ENCODE measurements around the gene CCDC57. TPM values are rescaled to one million over a fixed set of nuclear protein-coding genes. Genes with fewer than 3 reads are reported as not detected.
"Not testable (repeated sequence)": the region's sequence is repeated elsewhere in the genome, so short reads cannot be mapped to it uniquely, and the experiment has no call there.

The CCDC57 gene
- total RNA-seq, result 10 to 100 TPM; 19.6 to 31.8 (median 22.9) TPM
- 100 to 1,000 TPM; 135 to 176 TPM for polyA plus RNA-seq

GRCh38 chr17:82212331-82213250 lies at the start of gene CCDC57:
Gene CCDC57, minus strand, starts transcription at chr17:82212842. Its CDS starts 10,898 bp downstream, at chr17:82201944.
- Histone ChIP-seq H3K36me3 (no peaks in the 10 kb centered on the region), H3K4me1 (peaks cover 11 to 26% (median 13%) of the 10 kb centered on the region in 3 donors), H3K27me3 (no peaks in the 10 kb centered on the region), H3K27ac (peak within 1 kb of the TSS; percentile 47 to 77 (median 65)), H3K9me3 (no peaks in the 10 kb centered on the region), H3K4me3 (peak within 1 kb of the TSS; percentile 75 to 97 (median 76))
- FAIRE-seq, result no peak
- intact Hi-C loops (cut with DNase I), result no loop called here
- TF ChIP-seq CTCF (IDR thresholded peaks at IDR 0.05), result no peak
- DNase-seq, result peak; percentile 73 to 95 (median 88)
- 1% methylated on average over 111 to 116 of the region's 116 CpGs for WGBS, 2 donors
- peak; percentile 73 to 92 (median 86) for ATAC-seq

- Histone ChIP-seq H3K4me3 (no peak overlapping the region), H3K9me3 (no peaks in the 10 kb centered on the region), H3K27me3 (no peaks in the 10 kb centered on the region), H3K36me3 (peaks cover 0 to 69% (median 0%) of the 10 kb centered on the region in 3 donors), H3K27ac (no peak overlapping the region), H3K4me1 (peaks cover 11 to 19% (median 13%) of the 10 kb centered on the region in 3 donors)
- FAIRE-seq, result no peak
- DNase-seq, result no peak
- intact Hi-C loops (cut with DNase I), result no loop called here
- ATAC-seq, result no peak
- WGBS, 2 donors, result 66 to 72% methylated on average over 4 of the region's 4 CpGs
- TF ChIP-seq CTCF (IDR thresholded peaks at IDR 0.05), result no peak
Observed at GRCh38 chr17:82262344-82262743, 49.7 kb upstream of the CCDC57 start.

- FAIRE-seq; H3K4me1 ChIP-seq; H3K4me3 ChIP-seq; H3K9me3 ChIP-seq; DNase-seq; H3K27me3 ChIP-seq; H3K27ac ChIP-seq; intact Hi-C loops (cut with DNase I); ATAC-seq: not testable (repeated sequence)
- 90% methylated on average over 8 of the region's 8 CpGs for WGBS, 2 donors
- H3K36me3 ChIP-seq, result peaks cover 0 to 71% (median 0%) of the 10 kb centered on the region in 3 donors
Observed at GRCh38 chr17:82259972-82260961, 47.6 kb upstream of the CCDC57 start.

GRCh38 chr17:82258555-82258954 lies 45.9 kb upstream of the CCDC57 start:
- TF ChIP-seq CTCF (IDR thresholded peaks at IDR 0.05), result no peak
- intact Hi-C loops (cut with DNase I), result no loop called here
- DNase-seq, result no peak
- Histone ChIP-seq H3K36me3 (peaks cover 0 to 54% (median under 1%) of the 10 kb centered on the region in 3 donors), H3K27ac (no peak overlapping the region), H3K4me1 (no peaks in the 10 kb centered on the region), H3K27me3 (no peaks in the 10 kb centered on the region), H3K4me3 (no peak overlapping the region), H3K9me3 (no peaks in the 10 kb centered on the region)
- ATAC-seq, result no peak
- no peak for FAIRE-seq
- WGBS, 2 donors, result 82 to 89% methylated on average over 5 of the region's 5 CpGs

GRCh38 chr17:82257473-82257872 lies 44.8 kb upstream of the CCDC57 start:
- Histone ChIP-seq H3K4me3 (no peak overlapping the region), H3K27ac (no peak overlapping the region), H3K27me3 (no peaks in the 10 kb centered on the region), H3K36me3 (peaks cover 0 to 54% (median 11%) of the 10 kb centered on the region in 3 donors), H3K9me3 (no peaks in the 10 kb centered on the region), H3K4me1 (no peaks in the 10 kb centered on the region)
- intact Hi-C loops (cut with DNase I), result no loop called here
- ATAC-seq (peak; percentile 55 to 82 (median 80)), FAIRE-seq (no peak), DNase-seq (peak in 1 of 6 donors; percentile 49)
- WGBS, 2 donors, result 67 to 72% methylated on average over 10 of the region's 10 CpGs
- no peak for TF ChIP-seq CTCF (IDR thresholded peaks at IDR 0.05)
